ENCODE data around the gene WWOX. TPM values are rescaled to one million over a fixed set of nuclear protein-coding genes. Genes with fewer than 3 reads are reported as not detected.

WWOX gene
- total and polyA plus RNA-seq, 3 donors from 2014 or later, result 20.6 to 76.7 (median 64.1) TPM

- H3K4me1 ChIP-seq, result no peaks in the 10 kb centered on the region
- H3K4me3 ChIP-seq, result no peak overlapping the region
- no peak overlapping the region for H3K27ac ChIP-seq
- WGBS, 2 donors, result 91 to 92% methylated on average over 5 of the region's 5 CpGs
- H3K27me3 ChIP-seq, result no peaks in the 10 kb centered on the region
- H3K36me3 ChIP-seq (ENCODE audit: low read depth, missing control alignments), result no peaks in the 10 kb centered on the region
- no peaks in the 10 kb centered on the region for H3K9me3 ChIP-seq
- DNase-seq, result no peak
- TF ChIP-seq POLR2A (IDR thresholded peaks at IDR 0.05) (no peak), CTCF (IDR thresholded peaks at IDR 0.05) (no peak)
- intact Hi-C loops (cut with DNase I; ENCODE audit: low total_unique reads), result no loop called here
Measured at GRCh38 chr16:78895681-78896080, 796.2 kb downstream of the WWOX start.

GRCh38 chr16:78896280-78896679, 796.8 kb downstream of the WWOX start:
- 93 to 95% methylated on average over 9 of the region's 9 CpGs for WGBS, 2 donors
- TF ChIP-seq POLR2A (IDR thresholded peaks at IDR 0.05) (no peak), CTCF (IDR thresholded peaks at IDR 0.05) (no peak)
- Histone ChIP-seq H3K27ac (no peak overlapping the region), H3K36me3 (ENCODE audit: low read depth, missing control alignments) (no peaks in the 10 kb centered on the region), H3K27me3 (no peaks in the 10 kb centered on the region), H3K4me3 (no peak overlapping the region), H3K4me1 (no peaks in the 10 kb centered on the region), H3K9me3 (no peaks in the 10 kb centered on the region)
- intact Hi-C loops (cut with DNase I; ENCODE audit: low total_unique reads), result no loop called here
- DNase-seq, result no peak

GRCh38 chr16:78897299-78897698, 797.8 kb downstream of the WWOX start:
- intact Hi-C loops (cut with DNase I; ENCODE audit: low total_unique reads), result no loop called here
- Histone ChIP-seq H3K9me3 (no peaks in the 10 kb centered on the region), H3K36me3 (ENCODE audit: low read depth, missing control alignments) (no peaks in the 10 kb centered on the region), H3K4me1 (no peaks in the 10 kb centered on the region), H3K27ac (no peak overlapping the region), H3K27me3 (no peaks in the 10 kb centered on the region), H3K4me3 (no peak overlapping the region)
- no peak for TF ChIP-seq POLR2A (IDR thresholded peaks at IDR 0.05)
- no peak for TF ChIP-seq CTCF (IDR thresholded peaks at IDR 0.05)
- WGBS, 2 donors, result 88 to 89% methylated on average over 5 of the region's 5 CpGs
- no peak for DNase-seq

- 88 to 91% methylated on average over 6 of the region's 6 CpGs for WGBS, 2 donors
- no peaks in the 10 kb centered on the region for H3K9me3 ChIP-seq
- H3K4me1 ChIP-seq, result no peaks in the 10 kb centered on the region
- no peak for TF ChIP-seq POLR2A (IDR thresholded peaks at IDR 0.05)
- no peak for TF ChIP-seq CTCF (IDR thresholded peaks at IDR 0.05)
- DNase-seq, result no peak
- no peak overlapping the region for H3K27ac ChIP-seq
- intact Hi-C loops (cut with DNase I; ENCODE audit: low total_unique reads), result no loop called here
- no peaks in the 10 kb centered on the region for H3K36me3 ChIP-seq (ENCODE audit: low read depth, missing control alignments)
- H3K4me3 ChIP-seq, result no peak overlapping the region
- H3K27me3 ChIP-seq, result no peaks in the 10 kb centered on the region
Measured at GRCh38 chr16:78900044-78900811, 800.8 kb downstream of the WWOX start.

- intact Hi-C loops (cut with DNase I; ENCODE audit: low total_unique reads), result no loop called here
- Histone ChIP-seq H3K4me1 (peaks cover under 1% of the 10 kb centered on the region), H3K27ac (no peak overlapping the region), H3K4me3 (no peak overlapping the region), H3K36me3 (ENCODE audit: low read depth, missing control alignments) (no peaks in the 10 kb centered on the region), H3K9me3 (no peaks in the 10 kb centered on the region), H3K27me3 (no peaks in the 10 kb centered on the region)
- 89 to 97% methylated on average over 4 of the region's 4 CpGs for WGBS, 2 donors
- no peak for DNase-seq
- TF ChIP-seq CTCF (IDR thresholded peaks at IDR 0.05) (no peak), POLR2A (IDR thresholded peaks at IDR 0.05) (no peak)
Measured at GRCh38 chr16:78900966-78901365, 801.5 kb downstream of the WWOX start.
